Lower lobe of right lung (tissue), 2 donors: ENCODE data around the gene TFAP2A. TPM values are rescaled to one million over a fixed set of nuclear protein-coding genes. Genes with fewer than 3 reads are reported as not detected.

Source experiments
- ATAC-seq, 2 donors: fragments of 200-7000 bp; cut with Tn5 transposase; one replicate each; pipeline ENCODE4 v1.9.1; 2020 to 2022; ENCODE audit warnings: mild to moderate bottlenecking in 2 of 2, moderate library complexity in 2 of 2
- DNase-seq: peaks from one replicate; pipeline ENCODE4 v3.0.0-alpha.2; 2020
- H3K27ac ChIP-seq: fragments of 200-600 bp; one replicate; pipeline ENCODE4 v1.8.0; 2022
- H3K27me3 ChIP-seq: fragments of 200-600 bp; one replicate; pipeline ENCODE4 v1.8.0; 2022; ENCODE audit warnings: low read depth
- H3K36me3 ChIP-seq: fragments of 200-600 bp; one replicate; pipeline ENCODE4 v1.8.0; 2022; ENCODE audit warnings: mild to moderate bottlenecking
- H3K4me1 ChIP-seq: fragments of 200-600 bp; one replicate; pipeline ENCODE4 v1.8.0; 2022
- H3K4me3 ChIP-seq: fragments of 200-600 bp; one replicate; pipeline ENCODE4 v1.8.0; 2022; ENCODE audit warnings: mild to moderate bottlenecking
- H3K9me3 ChIP-seq: fragments of 200-600 bp; one replicate; pipeline ENCODE4 v1.8.0; 2022
- intact Hi-C: fragments of 100-400 bp; cut with DNase I; formaldehyde crosslinking; loops from one replicate; pipeline ENCODE4 v1.11.0; 2022
- total RNA-seq: library from RNA; stranded (reverse); fragmentation: NEBNext Ultra II Directional; extraction: Animal tissue kit (Norgen Biotek cat#: 25700); gene quantifications from one replicate; pipeline ENCODE4 v1.2.1, GENCODE V29; 2021
- TF ChIP-seq, protein P1 (sequence below): fragments of 200-600 bp; IDR thresholded peaks from one replicate; pipeline ENCODE4 v1.8.0; 2022; ENCODE audit warnings: antibody characterized with exemption, mild to moderate bottlenecking
- donor health status: DM: no; HTN: yes; CAD: no; lungs with severe emphysema.

The TFAP2A gene
- total RNA-seq, 1 donor from 2014 or later = 0.47 TPM

DNA sequence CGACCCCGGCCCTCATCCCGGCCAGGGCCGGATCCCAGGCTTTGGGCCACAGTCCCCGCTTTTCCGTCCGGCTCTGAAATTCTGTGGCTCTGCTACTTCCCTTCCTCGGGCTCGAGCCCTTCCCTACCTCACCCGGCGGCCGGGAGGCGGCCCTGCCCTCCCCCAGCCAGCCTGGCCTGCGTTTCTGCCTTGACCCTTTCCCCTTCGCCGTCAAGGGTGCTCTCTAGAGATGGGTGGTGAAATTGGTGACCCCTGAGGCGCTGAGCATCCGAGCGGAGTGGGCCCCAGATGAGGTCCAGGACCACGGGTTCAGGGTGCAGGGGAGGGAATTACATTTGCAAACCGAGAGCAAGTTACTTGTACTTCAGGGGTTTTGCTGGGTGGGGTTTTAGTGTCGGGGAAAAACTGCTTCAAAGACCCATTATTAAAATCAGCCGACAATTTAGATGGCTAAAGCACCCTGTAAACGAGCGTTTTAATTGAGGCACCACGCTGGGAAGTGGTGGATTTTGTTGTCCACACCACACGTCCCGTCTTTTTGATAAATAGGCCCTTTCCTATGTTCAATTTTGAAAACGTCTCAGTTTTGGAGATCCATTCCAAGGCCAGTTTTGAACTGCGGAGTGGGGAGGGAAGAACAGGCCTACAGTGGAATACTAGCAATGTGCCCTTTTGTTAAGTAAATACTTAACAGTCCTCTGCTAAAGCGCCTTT lies 9.9 kb downstream of the TFAP2A start:
- peaks cover 66% of the 10 kb centered on the region for H3K27me3 ChIP-seq
- ATAC-seq (no peak), DNase-seq (no peak)
- H3K27ac ChIP-seq = no peak overlapping the region
- TF ChIP-seq, protein P1, sequence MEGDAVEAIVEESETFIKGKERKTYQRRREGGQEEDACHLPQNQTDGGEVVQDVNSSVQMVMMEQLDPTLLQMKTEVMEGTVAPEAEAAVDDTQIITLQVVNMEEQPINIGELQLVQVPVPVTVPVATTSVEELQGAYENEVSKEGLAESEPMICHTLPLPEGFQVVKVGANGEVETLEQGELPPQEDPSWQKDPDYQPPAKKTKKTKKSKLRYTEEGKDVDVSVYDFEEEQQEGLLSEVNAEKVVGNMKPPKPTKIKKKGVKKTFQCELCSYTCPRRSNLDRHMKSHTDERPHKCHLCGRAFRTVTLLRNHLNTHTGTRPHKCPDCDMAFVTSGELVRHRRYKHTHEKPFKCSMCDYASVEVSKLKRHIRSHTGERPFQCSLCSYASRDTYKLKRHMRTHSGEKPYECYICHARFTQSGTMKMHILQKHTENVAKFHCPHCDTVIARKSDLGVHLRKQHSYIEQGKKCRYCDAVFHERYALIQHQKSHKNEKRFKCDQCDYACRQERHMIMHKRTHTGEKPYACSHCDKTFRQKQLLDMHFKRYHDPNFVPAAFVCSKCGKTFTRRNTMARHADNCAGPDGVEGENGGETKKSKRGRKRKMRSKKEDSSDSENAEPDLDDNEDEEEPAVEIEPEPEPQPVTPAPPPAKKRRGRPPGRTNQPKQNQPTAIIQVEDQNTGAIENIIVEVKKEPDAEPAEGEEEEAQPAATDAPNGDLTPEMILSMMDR = no peak
- intact Hi-C loops = no loop called here
- H3K36me3 ChIP-seq = no peaks in the 10 kb centered on the region
- peak overlapping the region; percentile 60 for H3K4me3 ChIP-seq
- H3K9me3 ChIP-seq = peaks cover 3% of the 10 kb centered on the region
- H3K4me1 ChIP-seq = peaks cover 11% of the 10 kb centered on the region

- no peaks in the 10 kb centered on the region for H3K36me3 ChIP-seq
- DNase-seq = peak; percentile 96
- H3K27ac ChIP-seq = no peak overlapping the region
- H3K9me3 ChIP-seq = peaks cover 3% of the 10 kb centered on the region
- peak; percentile 99 for ATAC-seq
- peaks cover 64% of the 10 kb centered on the region for H3K27me3 ChIP-seq
- intact Hi-C loops = no loop called here
- TF ChIP-seq, protein P1 = peak; percentile 41
- peaks cover 11% of the 10 kb centered on the region for H3K4me1 ChIP-seq
- peak overlapping the region; percentile 60 for H3K4me3 ChIP-seq
These were observed 10.6 kb downstream of the TFAP2A start for GRCh38 chr6:10404107-10404798.

DNA sequence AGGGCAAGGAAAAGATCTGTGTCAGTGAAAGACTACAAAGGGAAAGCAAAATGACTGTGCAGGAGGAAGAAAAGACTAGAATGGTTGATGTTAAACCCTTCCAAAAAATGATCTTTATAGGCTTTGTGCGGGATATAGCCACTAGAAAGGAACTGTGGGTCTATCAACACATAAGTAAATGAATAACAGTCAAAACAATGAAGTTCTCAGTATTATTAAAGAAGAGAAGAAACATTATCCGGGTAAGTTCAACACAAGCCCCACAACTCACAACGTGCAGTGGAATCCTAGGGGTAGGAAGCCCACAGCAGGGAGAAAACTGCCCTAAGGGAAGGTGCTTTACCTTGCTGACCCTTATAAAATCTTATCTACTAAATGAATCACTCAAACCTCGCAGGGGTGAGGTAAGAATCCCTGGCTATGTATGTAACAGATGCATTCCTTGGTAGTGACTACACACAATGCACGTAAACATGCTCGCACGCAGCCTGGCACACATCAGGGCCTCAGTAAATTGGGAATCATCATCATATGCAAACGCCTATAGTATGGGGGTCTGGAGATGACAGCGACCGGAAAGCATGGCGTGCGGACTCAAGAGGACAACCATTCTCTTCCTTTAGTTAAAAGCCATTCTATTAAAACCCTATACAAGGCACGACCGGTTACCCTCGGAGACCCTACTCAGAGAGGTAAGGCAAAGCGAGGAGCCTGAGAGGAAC lies 11.3 kb downstream of the TFAP2A start:
- intact Hi-C loops = no loop called here
- H3K4me3 ChIP-seq = peak overlapping the region; percentile 60
- peak; percentile 5 to 18 for ATAC-seq
- H3K4me1 ChIP-seq = peaks cover 11% of the 10 kb centered on the region
- H3K36me3 ChIP-seq = no peaks in the 10 kb centered on the region
- peaks cover 3% of the 10 kb centered on the region for H3K9me3 ChIP-seq
- TF ChIP-seq, protein P1 = no peak
- no peak for DNase-seq
- H3K27ac ChIP-seq = no peak overlapping the region
- peaks cover 64% of the 10 kb centered on the region for H3K27me3 ChIP-seq

DNA sequence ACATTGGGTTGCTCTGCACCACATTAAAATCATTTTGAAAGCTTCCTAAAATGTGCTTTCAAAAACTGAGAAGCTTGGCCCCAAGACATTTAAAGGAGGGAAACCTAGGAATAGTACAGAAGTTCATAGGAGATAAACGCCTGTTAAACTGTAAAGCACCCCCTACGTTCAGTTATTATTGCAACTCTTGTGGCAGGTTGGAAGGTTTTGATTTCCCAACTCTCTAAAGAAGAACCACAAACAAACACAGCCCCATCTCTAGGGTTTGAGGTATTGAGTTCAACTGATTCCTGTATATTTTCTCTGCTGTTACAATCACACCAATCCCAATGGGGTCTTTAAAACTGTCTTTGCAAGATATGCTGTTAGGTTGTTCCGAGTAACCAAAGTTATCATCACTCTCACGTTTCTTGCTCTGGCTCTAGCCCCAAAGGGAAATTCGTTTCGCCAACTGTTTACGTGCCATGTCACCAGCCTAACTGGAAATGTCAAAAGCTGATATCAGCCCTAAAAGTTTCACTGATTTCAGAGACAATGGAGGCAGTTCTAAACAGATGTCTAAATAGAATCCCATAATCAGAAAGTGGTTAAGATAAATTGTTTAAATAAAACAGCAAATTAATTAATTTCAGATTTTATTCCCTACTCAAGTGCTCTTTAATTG lies 12.1 kb downstream of the TFAP2A start:
- peaks cover 3% of the 10 kb centered on the region for H3K9me3 ChIP-seq
- H3K4me3 ChIP-seq = no peak overlapping the region
- no peaks in the 10 kb centered on the region for H3K36me3 ChIP-seq
- ATAC-seq = no peak
- intact Hi-C loops = no loop called here
- peaks cover 11% of the 10 kb centered on the region for H3K4me1 ChIP-seq
- no peak overlapping the region for H3K27ac ChIP-seq
- DNase-seq = no peak
- H3K27me3 ChIP-seq = peaks cover 64% of the 10 kb centered on the region
- TF ChIP-seq, protein P1 = no peak

DNA sequence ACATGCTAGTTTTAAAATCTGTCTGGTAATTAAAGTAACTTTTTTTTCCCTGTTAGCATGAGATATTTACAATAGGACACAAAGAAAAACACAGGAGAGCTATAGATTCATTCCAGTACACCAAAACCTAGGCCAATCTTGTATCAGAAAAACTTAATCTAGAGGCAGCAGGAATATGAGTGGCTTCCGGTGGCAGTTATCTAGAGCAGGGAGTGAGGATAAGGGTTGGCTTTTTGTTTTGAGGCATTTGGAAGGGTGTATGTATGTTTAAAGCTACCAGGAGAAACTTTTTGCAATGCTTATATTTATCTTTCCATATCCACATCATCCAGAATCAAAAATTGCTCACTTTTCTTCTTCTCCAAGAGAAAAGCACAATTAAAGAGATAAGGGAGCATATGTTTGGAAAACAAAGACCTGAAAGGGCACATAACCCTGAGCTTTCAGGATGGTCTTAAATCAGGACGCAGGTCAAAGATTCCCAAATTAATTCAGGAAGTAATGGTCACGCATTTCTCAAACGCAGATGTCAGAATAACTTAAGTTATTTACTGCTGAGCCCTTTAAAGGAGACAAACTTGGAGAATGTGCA lies 13.1 kb downstream of the TFAP2A start:
- H3K27me3 ChIP-seq = peaks cover 61% of the 10 kb centered on the region
- peaks cover 11% of the 10 kb centered on the region for H3K4me1 ChIP-seq

More for the DNA sequence above, 13.1 kb downstream of the TFAP2A start:
- Histone ChIP-seq H3K36me3 (no peaks in the 10 kb centered on the region), H3K27ac (no peak overlapping the region), H3K4me3 (no peak overlapping the region), H3K9me3 (peaks cover 3% of the 10 kb centered on the region)
- DNase-seq = no peak
- intact Hi-C loops = no loop called here
- ATAC-seq = no peak
- TF ChIP-seq, protein P1 = no peak
